NCI-H748 (cell line): ENCODE data around the gene TFCP2.

Source experiments
- DNase-seq: peaks from one replicate; lab custom pipeline; 2025; ENCODE audit not compliant: unreplicated experiment; lab: John Stamatoyannopoulos, UW

TFCP2 gene

GRCh38 chr12:51197736-51198567 lies 25.0 kb upstream of the TFCP2 start:
- DNase-seq, result no peak

GRCh38 chr12:51196547-51196946 lies 23.6 kb upstream of the TFCP2 start:
- DNase-seq, result no peak

GRCh38 chr12:51195841-51196240 lies 22.9 kb upstream of the TFCP2 start:
- DNase-seq, result no peak

- no peak for DNase-seq
These were observed 19.3 kb upstream of the TFCP2 start for GRCh38 chr12:51192284-51192671.

GRCh38 chr12:51191516-51192283 lies 18.8 kb upstream of the TFCP2 start:
- DNase-seq, result no peak

GRCh38 chr12:51190820-51191219 lies 17.9 kb upstream of the TFCP2 start:
- DNase-seq, result no peak

GRCh38 chr12:51189790-51190355 lies 16.9 kb upstream of the TFCP2 start:
- no peak for DNase-seq

GRCh38 chr12:51188359-51189051 lies 15.6 kb upstream of the TFCP2 start:
- no peak for DNase-seq

- DNase-seq, result no peak
These were observed 14.5 kb upstream of the TFCP2 start for GRCh38 chr12:51187370-51187987.

- no peak for DNase-seq
These were observed 13.6 kb upstream of the TFCP2 start for GRCh38 chr12:51186465-51187085.

- no peak for DNase-seq
These were observed 12.3 kb upstream of the TFCP2 start for GRCh38 chr12:51185171-51185717.

- DNase-seq, result peak; percentile 48
These were observed 10.9 kb upstream of the TFCP2 start for GRCh38 chr12:51183816-51184215.

GRCh38 chr12:51183349-51183748 lies 10.4 kb upstream of the TFCP2 start:
- DNase-seq, result no peak

- DNase-seq, result no peak
These were observed 8.6 kb upstream of the TFCP2 start for GRCh38 chr12:51181558-51181957.

- DNase-seq, result no peak
These were observed 5.0 kb upstream of the TFCP2 start for GRCh38 chr12:51177897-51178296.

GRCh38 chr12:51174501-51174900 lies 1.6 kb upstream of the TFCP2 start:
- DNase-seq, result no peak

GRCh38 chr12:51171884-51172514 lies 936 bp downstream of the TFCP2 start:
- peak; percentile 56 for DNase-seq

GRCh38 chr12:51163795-51164194 lies 9.1 kb downstream of the TFCP2 start:
- no peak for DNase-seq

- no peak for DNase-seq
These were observed 10.7 kb downstream of the TFCP2 start for GRCh38 chr12:51162217-51162616.
